ENCODE data around the gene ENDOD1. TPM values are rescaled to one million over a fixed set of nuclear protein-coding genes. Genes with fewer than 3 reads are reported as not detected.
"Not testable (repeated sequence)": the region's sequence is repeated elsewhere in the genome, so short reads cannot be mapped to it uniquely, and the experiment has no call there.

Gene ENDOD1, protein sequence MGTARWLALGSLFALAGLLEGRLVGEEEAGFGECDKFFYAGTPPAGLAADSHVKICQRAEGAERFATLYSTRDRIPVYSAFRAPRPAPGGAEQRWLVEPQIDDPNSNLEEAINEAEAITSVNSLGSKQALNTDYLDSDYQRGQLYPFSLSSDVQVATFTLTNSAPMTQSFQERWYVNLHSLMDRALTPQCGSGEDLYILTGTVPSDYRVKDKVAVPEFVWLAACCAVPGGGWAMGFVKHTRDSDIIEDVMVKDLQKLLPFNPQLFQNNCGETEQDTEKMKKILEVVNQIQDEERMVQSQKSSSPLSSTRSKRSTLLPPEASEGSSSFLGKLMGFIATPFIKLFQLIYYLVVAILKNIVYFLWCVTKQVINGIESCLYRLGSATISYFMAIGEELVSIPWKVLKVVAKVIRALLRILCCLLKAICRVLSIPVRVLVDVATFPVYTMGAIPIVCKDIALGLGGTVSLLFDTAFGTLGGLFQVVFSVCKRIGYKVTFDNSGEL
- 65.6 TPM for total RNA-seq

DNA sequence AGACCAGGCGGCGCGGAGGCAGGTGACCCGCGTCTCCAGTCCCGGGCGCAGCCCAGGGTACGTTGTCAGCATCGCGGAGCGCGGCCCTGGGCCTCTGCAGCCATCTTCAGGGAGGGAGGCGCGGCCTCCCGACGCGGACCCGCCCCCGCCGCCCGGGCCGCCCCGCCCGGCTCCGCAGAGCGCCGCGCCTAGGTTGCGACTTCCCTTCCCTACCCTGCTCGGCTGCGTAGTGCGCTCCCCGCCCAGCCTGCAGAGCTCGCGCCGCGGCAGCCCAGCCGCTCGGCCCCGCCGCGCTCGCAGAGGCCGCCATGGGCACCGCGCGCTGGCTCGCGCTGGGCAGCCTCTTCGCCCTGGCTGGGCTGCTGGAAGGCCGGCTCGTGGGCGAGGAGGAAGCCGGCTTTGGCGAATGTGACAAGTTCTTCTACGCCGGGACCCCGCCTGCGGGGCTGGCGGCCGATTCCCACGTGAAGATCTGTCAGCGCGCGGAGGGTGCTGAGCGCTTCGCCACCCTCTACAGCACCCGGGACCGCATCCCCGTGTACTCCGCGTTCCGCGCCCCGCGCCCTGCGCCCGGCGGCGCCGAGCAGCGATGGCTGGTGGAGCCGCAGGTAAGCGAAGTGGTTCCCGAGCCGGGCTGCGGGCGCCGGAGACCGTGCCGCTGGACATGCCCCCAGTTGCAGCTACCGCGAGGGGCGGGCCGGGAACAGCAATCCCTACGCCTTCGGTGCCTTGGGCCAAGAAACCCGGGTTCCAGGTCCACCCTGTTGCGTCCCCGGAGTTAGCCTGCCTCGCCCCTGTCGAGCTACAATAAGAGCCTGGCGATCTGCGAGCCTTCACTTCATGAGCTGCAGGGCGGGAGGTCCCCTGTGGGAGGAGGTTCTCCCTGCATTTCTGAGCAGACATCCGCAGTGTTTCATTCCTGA lies at the start of gene ENDOD1:
Gene ENDOD1 (plus strand): TSS at position 227 of the 923 bp plus-strand sequence. CDS start 82 bp downstream, at position 309.
- DNase-seq (ENCODE audit: low spot score) = peak; percentile 87

DNA sequence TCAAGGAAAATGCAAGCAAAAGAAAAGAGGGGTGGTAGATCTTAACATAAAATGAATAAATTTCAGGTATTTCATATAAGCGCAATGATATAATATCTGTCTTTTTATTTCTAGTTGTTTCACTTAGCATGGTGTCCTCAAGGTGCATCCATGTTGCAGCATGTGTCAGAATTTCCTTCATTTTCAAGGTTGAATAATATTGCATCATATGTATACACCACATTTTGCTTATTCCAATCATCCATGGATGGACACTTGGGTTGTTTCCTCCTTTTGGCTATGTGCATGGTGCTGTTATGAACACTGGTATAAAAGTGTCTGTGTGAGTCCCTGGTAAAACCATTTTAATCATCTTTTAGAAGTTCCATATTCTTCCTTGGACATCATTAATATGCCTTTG lies 47.4 kb upstream of the ENDOD1 start:
- no peak for DNase-seq (ENCODE audit: low spot score)

DNA sequence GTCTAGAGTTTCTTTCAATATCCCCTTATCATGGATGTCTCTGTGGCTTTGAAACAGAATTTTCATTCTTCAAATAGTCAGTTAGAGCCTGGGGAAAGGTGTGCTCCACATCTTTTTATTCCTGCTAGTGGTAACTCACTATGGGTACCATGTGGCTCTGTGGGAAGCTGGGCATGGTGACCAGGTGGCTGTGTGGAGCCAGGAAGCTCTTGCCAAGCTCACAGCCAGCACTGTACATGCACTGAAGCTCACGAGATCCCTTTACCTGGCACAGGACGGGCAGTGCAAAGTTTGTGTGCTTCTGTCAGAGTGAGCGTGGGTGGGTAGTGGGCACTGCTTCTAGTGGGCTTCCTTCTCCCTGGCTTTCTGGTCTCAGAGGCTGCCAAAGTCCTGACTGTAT lies 46.7 kb upstream of the ENDOD1 start:
- no peak for DNase-seq (ENCODE audit: low spot score)

DNA sequence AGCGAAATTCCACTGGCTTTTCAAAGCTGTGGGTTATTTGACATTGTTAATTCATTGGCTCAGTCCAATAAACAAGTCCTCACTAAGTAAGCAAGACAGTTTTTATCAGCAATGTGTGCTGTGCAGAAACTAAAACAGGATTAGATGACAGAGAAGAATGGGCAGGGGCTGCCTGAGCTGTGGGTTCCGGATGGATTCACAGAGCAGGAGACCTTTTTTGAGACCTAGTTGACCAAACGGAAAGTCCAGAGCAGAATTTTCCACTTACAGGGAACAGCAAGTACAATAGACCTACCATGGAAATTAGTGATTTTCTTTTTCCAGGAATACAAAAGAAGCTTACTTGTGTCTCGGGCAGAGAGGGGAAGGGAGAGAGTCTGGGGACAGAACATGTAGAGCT lies 45.6 kb upstream of the ENDOD1 start:
- DNase-seq (ENCODE audit: low spot score) = no peak

DNA sequence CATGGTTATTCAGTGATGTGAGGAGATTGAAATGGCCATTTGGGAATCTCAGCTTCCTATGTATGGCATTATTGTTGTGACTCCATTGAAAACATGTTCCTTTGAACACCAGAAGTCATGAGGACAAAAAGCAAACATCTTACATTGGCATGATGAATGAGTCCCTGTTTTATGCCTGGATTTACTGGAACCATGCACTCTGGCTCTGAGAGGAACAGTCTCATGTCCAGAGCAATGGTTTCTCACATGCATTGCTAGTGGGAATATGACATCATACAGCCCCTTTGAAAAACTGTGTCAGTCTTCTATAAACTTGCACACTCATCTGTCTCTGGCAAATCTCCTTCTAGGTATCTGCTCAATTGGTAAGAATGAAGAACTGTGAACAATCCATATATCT lies 43.8 kb upstream of the ENDOD1 start:
- no peak for DNase-seq (ENCODE audit: low spot score)

DNA sequence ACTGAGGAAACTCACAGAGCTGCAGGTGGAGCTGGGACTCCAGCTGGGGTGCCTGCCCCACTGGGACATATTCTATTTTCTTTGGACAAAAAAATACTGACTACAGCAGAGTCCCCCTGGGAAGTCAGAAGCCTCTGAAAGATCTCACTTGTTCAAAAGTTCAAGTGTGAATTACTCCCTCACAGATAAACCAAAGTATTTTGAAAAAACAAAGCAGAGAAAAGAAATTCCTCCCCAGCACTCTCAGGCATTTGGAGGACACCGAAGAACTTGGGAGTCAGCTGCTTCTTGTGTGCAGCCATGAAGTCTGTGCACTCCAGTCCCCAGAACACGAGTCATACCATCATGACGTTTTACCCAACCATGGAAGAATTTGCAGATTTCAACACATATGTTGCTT lies 40.5 kb upstream of the ENDOD1 start, which contains the start of gene KDM4F:
Gene KDM4F (plus strand): TSS at position 301 of the 400 bp plus-strand sequence.
- not testable (repeated sequence) for DNase-seq (ENCODE audit: low spot score)

DNA sequence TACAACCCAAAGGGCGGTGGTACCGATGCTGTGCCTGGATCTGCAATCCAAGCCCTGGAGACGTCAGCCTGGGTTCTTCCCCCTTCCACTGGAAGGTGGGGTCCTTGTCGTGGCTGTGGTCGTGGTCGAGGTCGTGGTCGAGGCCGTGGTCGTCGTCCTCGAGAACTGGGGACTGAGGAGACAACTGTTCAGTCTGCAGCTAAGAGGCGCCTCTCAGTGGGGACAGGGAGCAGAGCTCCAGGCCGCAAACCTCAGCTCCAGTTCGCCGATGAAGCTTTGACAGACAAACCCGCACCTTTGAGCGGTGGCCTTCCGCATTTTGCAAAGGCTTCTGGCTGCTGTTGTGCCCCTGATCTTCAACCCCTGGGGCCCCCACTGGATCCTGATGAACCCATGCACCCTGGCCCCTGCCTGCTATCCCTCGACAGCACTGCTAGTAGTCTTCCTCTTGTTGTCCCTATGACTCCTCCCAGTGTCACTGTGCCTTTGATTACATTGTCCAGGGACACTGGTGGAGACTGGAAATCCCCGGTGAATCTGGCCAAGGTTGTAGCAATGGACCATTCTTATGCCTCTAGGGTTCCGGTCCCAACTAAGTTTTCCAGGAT lies 38.9 kb upstream of the ENDOD1 start:
- no peak for DNase-seq (ENCODE audit: low spot score)

DNA sequence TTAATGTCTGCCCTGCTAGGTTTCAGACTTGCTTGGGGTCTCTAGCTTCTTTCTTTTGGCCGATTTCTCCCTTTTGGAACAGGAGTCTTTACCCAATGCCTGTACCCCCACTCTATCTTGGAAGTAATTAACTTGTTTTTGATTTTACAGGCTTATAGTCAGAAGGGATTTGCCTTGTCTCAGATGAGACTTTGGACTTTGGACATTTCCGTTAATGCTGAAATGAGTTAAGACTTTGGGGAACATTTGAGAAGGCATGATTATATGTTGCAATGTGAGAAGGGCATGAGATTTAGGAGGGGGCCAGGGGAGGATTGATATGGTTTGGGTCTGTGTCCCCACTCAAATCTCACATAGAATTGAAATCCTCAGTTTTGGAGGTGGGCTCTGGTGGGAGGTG lies 35.3 kb upstream of the ENDOD1 start:
- DNase-seq (ENCODE audit: low spot score) = no peak

DNA sequence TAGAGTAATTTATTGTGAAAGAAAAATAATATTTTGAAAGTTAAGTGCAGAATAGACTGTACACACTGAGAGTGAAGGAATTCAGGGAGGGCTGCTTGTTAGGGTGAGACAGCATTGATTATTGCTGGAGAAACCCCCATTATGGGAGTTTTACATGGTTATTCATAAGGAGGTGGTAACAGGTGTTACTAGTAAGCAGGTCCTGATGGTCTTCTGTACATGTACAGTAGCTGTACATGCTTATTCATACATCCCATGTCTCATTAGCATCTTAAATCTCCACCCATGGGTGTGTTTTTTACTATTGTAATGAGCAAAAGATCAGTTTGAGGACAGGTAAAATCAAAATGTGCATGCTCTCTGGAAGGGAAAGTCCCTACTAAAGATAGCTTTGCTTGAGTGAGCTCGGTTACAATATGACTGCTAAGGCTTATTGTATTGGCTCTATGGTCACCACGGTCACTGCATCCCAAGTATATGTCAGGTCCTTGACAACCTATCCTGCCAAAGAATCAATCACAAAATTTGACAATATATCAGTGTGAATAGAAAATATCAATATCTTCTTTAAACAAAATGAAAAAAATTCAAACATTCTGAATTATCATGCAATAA lies 34.3 kb upstream of the ENDOD1 start:
- no peak for DNase-seq (ENCODE audit: low spot score)

DNA sequence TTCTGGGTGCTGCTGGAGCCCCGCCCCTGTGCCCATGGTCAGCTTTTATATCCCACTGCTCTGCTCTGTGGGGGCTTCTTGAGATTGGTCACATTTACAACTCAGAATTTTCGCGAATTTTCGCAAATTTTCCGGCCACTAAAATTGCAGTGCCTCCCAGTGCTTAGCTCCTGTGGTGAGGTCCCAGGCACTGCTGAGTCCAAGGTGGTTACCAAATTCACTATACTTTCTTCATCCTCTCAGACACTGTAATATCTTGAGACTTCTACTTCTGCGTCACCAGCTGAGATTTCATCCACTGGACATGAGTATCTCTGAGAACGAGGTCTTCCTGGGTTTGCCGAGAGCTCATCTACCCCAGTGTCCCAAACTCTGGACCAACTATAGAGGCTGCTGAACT lies 31.7 kb upstream of the ENDOD1 start:
- DNase-seq (ENCODE audit: low spot score) = no peak

DNA sequence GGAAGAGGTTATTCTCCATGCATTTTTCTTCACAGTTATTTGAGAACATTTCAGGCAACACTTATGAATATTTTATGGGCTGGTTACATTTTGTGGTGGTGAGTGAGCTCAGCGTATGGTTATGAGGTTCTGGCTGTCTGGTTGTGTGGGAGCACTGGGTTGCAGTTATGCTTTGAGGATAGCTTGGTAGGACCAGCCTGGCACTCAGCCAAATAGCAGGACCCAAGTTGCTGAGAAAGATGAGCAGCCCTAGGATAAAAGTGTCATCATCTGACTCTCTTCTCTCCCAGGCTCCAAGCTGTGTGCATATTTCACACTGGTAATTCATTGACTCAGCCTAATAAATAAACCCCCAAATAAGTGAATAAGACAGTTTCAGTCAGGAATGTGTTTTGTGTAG lies 31.0 kb upstream of the ENDOD1 start:
- DNase-seq (ENCODE audit: low spot score) = no peak

DNA sequence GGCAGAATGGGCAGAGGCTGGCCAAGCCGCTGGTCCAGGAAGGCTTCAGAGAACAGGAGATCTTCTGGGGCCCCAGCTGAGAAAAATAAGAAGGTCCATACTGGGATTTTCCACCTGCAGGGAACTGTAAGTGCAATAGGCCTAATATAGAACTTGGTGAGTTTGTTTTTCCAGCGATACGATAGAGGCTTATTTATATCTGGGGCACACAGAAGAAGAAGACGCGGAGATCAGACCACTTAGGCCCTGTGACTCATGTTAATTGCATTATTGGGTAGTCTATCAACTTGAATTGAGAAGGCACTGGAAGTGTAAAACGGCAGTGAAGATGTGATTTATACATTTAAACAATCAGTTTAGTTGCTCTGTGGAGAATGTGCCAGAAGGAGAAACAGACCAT lies 30.6 kb upstream of the ENDOD1 start:
- no peak for DNase-seq (ENCODE audit: low spot score)

DNA sequence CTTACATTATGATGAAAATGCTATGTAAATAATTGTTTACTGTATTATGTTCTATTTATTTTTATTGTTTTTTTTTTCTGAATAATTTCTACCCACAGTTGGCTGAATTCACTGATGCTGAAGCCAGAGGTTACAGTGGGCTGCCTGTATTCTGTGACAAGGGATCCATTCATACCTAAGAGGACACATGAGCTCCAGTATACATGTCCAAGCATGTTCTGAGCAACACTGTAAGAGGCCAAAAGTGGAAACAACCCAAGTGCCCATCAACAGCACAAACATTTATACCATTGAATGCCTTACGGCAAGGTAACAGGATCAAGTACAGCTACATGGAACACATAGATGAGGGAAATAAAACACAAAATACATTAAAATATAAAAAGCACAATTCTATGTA lies 24.3 kb upstream of the ENDOD1 start:
- no peak for DNase-seq (ENCODE audit: low spot score)

DNA sequence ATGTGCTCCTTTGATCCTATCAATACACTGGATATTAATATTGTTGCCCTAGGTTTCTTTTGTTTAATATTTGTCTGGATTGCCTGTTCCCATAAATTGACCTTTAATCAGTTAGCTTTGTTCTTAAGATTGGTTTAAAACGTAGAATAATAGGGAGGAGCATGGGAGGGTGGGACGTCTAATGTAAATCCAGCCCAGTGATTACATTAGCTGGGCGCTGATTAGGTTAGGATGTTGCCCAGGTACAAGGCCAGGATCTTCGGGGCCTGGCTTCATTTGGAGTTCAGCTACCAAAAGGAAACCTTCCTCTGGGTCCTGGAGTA lies 23.0 kb upstream of the ENDOD1 start, which contains the start of gene SRSF8:
Gene SRSF8 (plus strand): TSS at position 204 of the 323 bp plus-strand sequence. CDS start 308 bp downstream, outside the sequence.
- DNase-seq (ENCODE audit: low spot score) = no peak

DNA sequence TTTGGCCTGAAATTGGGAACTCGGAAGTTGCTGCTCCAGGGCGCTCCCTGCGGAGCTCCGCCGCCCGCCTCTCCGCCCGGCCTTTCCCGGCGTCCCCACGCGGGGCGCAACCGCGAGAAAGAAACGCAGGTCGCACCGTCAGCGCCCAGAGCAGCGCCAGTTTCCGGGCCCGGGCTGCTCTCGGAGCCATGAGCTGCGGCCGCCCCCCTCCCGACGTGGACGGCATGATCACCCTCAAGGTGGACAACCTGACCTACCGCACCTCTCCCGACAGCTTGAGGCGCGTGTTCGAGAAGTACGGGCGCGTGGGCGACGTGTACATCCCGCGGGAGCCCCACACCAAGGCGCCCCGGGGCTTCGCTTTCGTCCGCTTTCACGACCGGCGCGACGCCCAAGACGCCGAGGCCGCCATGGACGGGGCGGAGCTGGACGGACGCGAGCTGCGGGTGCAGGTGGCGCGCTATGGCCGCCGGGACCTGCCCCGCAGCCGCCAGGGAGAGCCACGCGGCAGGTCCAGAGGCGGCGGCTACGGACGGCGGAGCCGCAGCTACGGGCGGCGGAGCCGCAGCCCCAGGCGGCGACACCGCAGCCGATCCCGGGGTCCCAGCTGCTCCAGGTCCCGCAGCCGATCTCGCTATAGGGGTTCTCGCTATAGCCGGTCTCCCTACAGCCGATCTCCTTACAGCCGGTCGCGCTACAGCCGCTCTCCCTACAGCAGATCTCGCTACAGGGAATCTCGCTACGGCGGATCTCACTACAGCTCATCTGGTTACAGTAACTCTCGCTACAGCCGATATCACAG lies 22.4 kb upstream of the ENDOD1 start:
- DNase-seq (ENCODE audit: low spot score) = peak; percentile 80

DNA sequence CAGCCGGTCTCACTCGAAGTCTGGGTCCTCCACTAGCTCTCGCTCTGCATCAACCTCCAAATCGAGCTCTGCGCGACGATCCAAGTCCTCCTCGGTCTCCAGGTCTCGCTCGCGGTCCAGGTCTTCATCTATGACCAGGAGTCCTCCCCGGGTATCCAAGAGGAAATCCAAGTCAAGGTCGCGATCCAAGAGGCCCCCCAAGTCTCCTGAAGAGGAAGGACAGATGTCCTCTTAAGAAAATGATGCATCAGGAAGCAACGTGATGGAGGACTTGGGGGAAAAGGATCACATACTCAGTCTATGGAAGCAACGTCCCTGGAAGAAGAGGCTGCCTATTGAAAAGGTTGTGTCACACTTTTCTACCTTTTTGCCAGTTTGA lies 21.8 kb upstream of the ENDOD1 start:
- no peak for DNase-seq (ENCODE audit: low spot score)

DNA sequence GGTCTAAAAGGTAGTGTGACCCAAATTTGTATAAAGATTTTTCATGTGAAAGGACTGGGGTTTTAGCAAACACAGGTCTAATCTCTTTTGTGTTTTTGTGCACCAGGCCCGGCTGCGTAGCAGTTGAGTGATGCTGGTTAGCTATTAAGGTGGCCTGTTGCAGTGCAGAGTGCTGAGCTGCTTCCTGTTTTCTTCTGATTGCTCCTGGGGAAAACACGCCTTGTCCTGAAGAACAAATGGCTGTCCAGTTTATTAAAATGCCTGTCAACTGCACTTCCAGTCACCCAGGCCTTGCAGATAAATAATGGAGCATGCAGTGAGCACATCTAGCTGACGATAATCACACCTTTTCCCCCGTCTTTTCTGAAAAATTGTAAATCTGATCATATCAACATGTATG lies 21.1 kb upstream of the ENDOD1 start:
- DNase-seq (ENCODE audit: low spot score) = peak; percentile 90

DNA sequence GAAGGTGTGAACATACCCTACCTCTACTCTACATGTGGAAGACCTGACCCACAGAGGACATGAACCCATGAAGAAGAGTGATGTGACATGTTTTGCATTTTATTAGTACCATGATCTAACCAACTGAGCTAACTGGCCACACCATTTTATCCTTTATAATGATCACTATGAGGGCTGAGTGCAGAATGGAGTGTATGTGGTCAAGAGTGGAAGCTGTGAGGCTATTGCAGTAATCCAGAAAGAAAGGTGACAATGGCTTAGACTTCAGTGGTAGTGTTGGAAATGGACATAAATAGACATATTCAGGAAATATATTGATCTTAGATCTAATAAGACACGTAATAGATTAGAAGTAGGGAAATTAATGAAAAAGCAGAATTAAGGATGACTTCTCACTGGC lies 19.2 kb upstream of the ENDOD1 start:
- DNase-seq (ENCODE audit: low spot score) = no peak

DNA sequence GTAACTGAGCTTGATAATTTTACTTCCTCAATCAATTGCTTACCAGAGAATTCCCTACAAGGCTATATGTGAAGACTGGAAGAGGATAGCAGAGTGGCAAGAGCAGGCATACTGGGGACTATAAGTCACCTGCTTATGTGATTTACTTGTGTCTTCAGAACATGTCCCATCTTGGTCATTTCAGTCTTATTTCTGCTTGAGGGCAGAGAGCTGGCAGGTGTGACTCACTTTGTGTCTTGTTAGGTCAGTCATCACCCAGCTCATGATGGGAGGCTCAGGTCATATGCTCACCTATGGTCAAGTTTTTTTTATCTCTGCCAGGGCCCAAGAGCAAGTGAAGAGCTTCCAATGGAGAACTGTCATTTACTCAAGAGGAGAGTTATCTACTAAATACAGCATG lies 16.7 kb upstream of the ENDOD1 start:
- DNase-seq (ENCODE audit: low spot score) = no peak

DNA sequence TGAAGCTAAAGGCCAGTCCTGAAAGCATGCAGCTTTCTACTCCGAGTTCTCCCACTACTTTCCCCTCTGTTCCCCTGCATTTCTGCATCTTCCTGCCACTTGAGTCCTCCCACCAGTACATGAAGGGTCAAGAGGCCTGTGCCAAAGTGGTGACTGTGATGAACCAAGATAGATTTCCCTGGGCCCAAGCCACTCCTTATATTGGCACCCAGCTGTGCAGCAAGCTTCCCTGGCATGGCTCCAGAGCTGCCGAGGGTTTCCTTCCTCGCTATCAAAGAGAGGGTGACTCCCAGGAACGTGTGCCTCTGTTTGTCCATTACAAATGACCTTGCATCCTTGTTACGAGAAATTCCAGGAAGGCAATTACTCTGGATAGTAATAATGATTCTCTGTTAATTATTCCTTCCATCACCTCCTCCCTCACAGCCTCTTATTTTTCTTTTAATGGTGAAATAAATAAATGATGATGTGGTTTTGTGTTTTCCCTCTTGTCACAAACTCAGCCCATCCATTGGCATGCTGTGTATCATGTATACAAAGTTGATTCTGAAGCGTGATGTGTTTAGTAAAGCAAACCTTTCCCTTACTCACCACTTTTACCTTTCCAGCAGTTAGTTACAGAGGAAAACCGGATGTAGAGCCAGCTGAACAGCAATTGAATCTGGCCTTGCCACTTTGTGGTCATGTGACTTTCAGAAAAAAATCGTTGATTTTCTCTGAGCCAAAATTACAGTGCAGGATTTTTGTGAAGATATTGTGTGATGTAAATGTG lies 14.7 kb upstream of the ENDOD1 start:
- DNase-seq (ENCODE audit: low spot score) = peak; percentile 86
